Gastroesophageal sphincter (tissue), 3 donors: ENCODE measurements around the gene CSNK2A2.

Experiments
- EP300 ChIP-seq: sonication (generic); formaldehyde crosslinking; IDR thresholded peaks from one replicate; pipeline ENCODE4 v1.6.1; 2017; ENCODE audit warnings: antibody characterized with exemption, mild to moderate bottlenecking
- POLR2A ChIP-seq, 2 donors: fragments of 450-650 bp; IDR thresholded peaks; one replicate each; pipeline ENCODE4 v1.6.1; 2017; ENCODE audit warnings: antibody characterized with exemption in 2 of 2, mild to moderate bottlenecking in 2 of 2, moderate library complexity in 1 of 2
- POLR2AphosphoS5 ChIP-seq: sonication (generic); formaldehyde crosslinking; IDR thresholded peaks from one replicate; pipeline ENCODE4 v1.6.1; 2017; ENCODE audit warnings: antibody characterized with exemption
- TF ChIP-seq, protein P1 (sequence below), 4 experiments: fragments of 200-600 bp in 2 of 4; fragments of 450-650 bp in 2 of 4; sonication (generic) in 1 of 4; IDR thresholded peaks; one replicate each; pipeline ENCODE4 v1.5.1; 2017 to 2019; ENCODE audit warnings: antibody characterized with exemption in 4 of 4, mild to moderate bottlenecking in 2 of 4, moderate library complexity in 2 of 4

DNA sequence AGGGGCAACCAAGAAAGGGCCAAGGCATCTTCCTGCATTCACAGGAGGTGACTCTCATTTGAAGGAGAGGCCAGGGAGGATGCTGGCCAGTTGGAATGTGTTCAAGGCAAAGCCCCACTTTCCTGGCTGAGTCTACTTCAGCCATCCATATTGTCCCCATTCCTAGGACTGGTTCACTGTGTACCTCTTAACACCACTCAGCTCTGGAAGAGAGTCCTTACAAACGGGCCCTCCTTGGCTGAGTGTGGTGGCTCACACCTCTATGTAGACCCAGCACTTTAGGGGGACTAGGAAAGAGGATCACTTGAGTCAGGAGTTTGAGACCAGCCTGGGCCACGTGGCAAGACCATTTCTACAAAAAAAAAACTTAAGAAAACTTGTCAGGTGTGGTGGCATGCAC is 40.7 kb downstream of the CSNK2A2 start:
- no peak for TF ChIP-seq POLR2A (IDR thresholded peaks at IDR 0.05)
- TF ChIP-seq, protein P1, sequence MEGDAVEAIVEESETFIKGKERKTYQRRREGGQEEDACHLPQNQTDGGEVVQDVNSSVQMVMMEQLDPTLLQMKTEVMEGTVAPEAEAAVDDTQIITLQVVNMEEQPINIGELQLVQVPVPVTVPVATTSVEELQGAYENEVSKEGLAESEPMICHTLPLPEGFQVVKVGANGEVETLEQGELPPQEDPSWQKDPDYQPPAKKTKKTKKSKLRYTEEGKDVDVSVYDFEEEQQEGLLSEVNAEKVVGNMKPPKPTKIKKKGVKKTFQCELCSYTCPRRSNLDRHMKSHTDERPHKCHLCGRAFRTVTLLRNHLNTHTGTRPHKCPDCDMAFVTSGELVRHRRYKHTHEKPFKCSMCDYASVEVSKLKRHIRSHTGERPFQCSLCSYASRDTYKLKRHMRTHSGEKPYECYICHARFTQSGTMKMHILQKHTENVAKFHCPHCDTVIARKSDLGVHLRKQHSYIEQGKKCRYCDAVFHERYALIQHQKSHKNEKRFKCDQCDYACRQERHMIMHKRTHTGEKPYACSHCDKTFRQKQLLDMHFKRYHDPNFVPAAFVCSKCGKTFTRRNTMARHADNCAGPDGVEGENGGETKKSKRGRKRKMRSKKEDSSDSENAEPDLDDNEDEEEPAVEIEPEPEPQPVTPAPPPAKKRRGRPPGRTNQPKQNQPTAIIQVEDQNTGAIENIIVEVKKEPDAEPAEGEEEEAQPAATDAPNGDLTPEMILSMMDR (IDR thresholded peaks at IDR 0.05): no peak
- TF ChIP-seq EP300: no peak
- TF ChIP-seq POLR2AphosphoS5: no peak
